Neutrophil (primary cell): ENCODE measurements around the gene ADAMTSL3.

Source experiments
- H3K27ac ChIP-seq: fragments of 200-600 bp; sonication (generic); 2 replicates; pipeline ENCODE4 v1.5.1; 2016; ENCODE audit warnings: mild to moderate bottlenecking, moderate library complexity
- H3K27me3 ChIP-seq: fragments of 200-600 bp; sonication (generic); 2 replicates; pipeline ENCODE4 v1.6.0; 2016; ENCODE audit warnings: mild to moderate bottlenecking
- H3K36me3 ChIP-seq: fragments of 200-600 bp; sonication (generic); 2 replicates; pipeline ENCODE4 v1.5.1; 2017
- H3K4me1 ChIP-seq, 2 experiments: fragments of 200-600 bp in 1 of 2; sonication (generic) in 1 of 2; 1 replicate in 1 of 2; 2 replicates in 1 of 2; pipeline versions ENCODE4 v1.5.1 to v1.6.1; 2013 to 2016; ENCODE audit warnings: low read depth in 1 of 2, low read length in 1 of 2, mild to moderate bottlenecking in 1 of 2, moderate library complexity in 1 of 2; ENCODE audit not compliant: control insufficient read depth in 1 of 2, insufficient read depth in 1 of 2
- H3K4me3 ChIP-seq, 2 experiments: fragments of 200-600 bp in 1 of 2; sonication (generic) in 1 of 2; 1 replicate in 1 of 2; 2 replicates in 1 of 2; pipeline ENCODE4 v1.5.1; 2013 to 2016; ENCODE audit warnings: low read depth in 1 of 2, low read length in 1 of 2, mild to moderate bottlenecking in 1 of 2, moderate library complexity in 1 of 2
- H3K9me3 ChIP-seq: fragments of 200-600 bp; sonication (generic); 2 replicates; pipeline ENCODE4 v1.5.1; 2016
- TF ChIP-seq, protein P1 (sequence below): fragments of 200-600 bp; sonication (generic); IDR thresholded peaks from 2 replicates; pipeline ENCODE4 v1.5.1; 2016; ENCODE audit warnings: antibody characterized with exemption

ADAMTSL3 gene, protein sequence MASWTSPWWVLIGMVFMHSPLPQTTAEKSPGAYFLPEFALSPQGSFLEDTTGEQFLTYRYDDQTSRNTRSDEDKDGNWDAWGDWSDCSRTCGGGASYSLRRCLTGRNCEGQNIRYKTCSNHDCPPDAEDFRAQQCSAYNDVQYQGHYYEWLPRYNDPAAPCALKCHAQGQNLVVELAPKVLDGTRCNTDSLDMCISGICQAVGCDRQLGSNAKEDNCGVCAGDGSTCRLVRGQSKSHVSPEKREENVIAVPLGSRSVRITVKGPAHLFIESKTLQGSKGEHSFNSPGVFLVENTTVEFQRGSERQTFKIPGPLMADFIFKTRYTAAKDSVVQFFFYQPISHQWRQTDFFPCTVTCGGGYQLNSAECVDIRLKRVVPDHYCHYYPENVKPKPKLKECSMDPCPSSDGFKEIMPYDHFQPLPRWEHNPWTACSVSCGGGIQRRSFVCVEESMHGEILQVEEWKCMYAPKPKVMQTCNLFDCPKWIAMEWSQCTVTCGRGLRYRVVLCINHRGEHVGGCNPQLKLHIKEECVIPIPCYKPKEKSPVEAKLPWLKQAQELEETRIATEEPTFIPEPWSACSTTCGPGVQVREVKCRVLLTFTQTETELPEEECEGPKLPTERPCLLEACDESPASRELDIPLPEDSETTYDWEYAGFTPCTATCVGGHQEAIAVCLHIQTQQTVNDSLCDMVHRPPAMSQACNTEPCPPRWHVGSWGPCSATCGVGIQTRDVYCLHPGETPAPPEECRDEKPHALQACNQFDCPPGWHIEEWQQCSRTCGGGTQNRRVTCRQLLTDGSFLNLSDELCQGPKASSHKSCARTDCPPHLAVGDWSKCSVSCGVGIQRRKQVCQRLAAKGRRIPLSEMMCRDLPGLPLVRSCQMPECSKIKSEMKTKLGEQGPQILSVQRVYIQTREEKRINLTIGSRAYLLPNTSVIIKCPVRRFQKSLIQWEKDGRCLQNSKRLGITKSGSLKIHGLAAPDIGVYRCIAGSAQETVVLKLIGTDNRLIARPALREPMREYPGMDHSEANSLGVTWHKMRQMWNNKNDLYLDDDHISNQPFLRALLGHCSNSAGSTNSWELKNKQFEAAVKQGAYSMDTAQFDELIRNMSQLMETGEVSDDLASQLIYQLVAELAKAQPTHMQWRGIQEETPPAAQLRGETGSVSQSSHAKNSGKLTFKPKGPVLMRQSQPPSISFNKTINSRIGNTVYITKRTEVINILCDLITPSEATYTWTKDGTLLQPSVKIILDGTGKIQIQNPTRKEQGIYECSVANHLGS (N-terminal part only)

DNA sequence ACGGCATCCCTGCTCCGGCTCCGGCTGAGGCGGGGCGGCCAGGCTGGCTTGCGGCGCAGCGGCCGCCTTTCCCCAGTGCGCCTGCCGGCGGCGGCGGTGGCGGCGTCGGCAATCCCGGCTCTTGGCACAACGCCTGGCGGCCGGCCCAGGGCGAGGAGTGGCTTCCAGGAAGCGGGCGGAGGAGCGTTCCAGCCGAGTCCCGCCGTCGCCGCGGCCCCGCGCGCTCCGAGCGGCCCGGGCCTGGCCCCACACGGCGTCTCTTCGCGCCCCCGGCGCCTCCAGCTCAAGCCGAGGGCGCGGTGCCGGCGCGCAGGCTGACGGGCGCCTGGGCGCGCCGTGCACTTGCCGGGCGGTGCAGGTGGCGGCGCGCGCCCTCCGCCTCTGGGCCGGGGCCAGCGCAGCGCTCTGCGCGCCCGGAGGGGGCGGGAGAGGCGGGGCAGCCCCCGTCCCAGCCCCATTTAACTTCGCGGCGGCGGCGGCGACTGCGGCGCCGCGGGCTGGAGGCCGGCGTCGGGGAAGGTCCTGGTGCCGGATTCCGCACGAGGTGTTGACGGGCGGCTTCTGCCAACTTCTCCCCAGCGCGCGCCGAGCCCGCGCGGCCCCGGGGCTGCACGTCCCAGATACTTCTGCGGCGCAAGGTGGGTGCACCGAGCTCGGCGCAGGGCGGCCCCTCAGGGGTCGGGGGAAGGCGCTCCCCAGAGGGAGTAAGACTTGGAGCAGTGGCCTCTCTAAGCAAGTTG, at the start of gene ADAMTSL3:
Gene ADAMTSL3 (plus strand): TSS at position 485 of the 740 bp plus-strand sequence. CDS start 1,639 bp downstream, outside the sequence.
- Histone ChIP-seq H3K4me3 (no peak within 1 kb of the TSS), H3K9me3 (no peaks in the 10 kb centered on the region), H3K36me3 (no peaks in the 10 kb centered on the region), H3K27me3 (peaks cover 71% of the 10 kb centered on the region), H3K4me1 (no peaks in the 10 kb centered on the region), H3K27ac (no peak within 1 kb of the TSS)
- TF ChIP-seq, protein P1, sequence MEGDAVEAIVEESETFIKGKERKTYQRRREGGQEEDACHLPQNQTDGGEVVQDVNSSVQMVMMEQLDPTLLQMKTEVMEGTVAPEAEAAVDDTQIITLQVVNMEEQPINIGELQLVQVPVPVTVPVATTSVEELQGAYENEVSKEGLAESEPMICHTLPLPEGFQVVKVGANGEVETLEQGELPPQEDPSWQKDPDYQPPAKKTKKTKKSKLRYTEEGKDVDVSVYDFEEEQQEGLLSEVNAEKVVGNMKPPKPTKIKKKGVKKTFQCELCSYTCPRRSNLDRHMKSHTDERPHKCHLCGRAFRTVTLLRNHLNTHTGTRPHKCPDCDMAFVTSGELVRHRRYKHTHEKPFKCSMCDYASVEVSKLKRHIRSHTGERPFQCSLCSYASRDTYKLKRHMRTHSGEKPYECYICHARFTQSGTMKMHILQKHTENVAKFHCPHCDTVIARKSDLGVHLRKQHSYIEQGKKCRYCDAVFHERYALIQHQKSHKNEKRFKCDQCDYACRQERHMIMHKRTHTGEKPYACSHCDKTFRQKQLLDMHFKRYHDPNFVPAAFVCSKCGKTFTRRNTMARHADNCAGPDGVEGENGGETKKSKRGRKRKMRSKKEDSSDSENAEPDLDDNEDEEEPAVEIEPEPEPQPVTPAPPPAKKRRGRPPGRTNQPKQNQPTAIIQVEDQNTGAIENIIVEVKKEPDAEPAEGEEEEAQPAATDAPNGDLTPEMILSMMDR: no peak

DNA sequence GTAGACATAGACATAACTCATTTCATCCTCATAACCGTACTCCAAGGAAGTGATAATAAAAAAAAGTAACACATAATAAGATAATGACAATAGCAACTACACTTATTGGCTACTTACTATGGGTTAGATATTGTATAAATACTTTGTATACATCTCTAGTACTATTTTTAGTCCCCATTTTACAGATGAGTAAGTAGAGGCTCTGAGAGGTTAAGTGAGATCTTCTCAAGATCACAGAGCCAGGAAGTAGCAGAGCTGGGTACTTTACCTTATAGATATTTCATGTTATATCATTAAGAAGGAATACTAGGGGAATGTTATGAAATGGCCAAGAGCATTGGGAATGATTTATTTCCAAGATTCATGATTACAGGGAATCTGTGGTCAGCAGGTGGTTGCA, 49.4 kb upstream of the ADAMTSL3 start:
- Histone ChIP-seq H3K36me3 (no peaks in the 10 kb centered on the region), H3K27ac (no peak overlapping the region), H3K9me3 (no peaks in the 10 kb centered on the region), H3K4me3 (no peak overlapping the region), H3K27me3 (no peaks in the 10 kb centered on the region), H3K4me1 (no peaks in the 10 kb centered on the region)
- TF ChIP-seq, protein P1: no peak

DNA sequence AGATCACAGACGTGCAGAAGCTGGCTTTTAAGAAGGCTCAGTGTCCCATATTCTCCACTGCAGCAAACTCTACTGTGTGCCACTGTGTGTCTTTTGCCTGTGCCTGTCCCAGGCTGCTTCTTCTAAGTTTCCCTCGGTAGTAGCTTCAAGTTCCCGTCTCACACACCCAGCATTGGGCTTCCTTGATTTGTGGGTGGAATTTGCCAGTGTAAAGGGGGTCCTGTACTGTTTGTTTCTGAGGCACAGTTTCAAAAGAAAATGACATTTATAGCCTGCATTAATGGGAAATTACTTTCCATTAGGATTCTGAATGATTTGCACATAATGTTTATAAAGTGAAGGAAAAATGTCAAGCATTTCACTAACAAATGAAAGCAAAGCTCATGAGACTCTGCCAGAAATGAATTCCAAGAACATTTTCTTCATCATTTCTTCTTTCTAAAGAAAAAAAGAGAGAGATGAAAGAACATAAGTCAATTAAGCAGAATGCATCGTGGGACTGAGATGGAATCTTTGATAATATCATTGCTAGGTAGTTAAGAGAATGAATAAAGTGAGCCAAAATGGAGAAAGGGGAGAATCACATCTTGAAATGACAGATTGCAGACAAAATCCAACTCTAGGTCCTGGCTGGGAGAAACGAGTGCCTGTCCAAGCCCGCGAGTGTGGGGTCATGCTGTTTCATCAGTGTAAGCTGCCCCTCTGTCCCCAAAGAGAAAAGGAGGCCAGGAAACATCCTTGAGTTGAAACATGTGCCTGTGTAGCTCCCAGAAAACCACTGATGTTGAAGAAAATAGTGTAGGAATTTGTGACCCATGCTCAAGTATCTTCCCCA, 48.6 kb upstream of the ADAMTSL3 start:
- Histone ChIP-seq H3K4me3 (no peak overlapping the region), H3K27ac (no peak overlapping the region)
- TF ChIP-seq, protein P1: no peak

DNA sequence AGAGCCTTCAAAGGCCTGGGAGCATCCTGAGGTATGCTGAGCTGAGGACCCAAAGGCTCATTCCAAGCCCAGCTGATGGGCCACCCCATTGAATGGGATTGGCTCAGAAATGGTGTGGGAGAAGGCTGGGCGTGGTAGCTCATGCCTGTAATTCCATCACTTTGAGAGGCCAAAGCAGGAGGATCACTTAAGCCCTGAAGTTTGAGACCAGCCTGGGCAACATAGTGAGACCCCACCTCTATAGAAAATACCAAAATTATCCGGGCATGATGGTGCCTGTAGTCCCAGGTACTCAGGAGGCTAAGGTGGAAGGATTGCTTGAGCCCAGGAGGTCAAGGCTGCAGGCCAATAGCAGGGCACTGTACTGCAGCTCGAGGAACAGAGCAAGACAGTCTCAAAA, 43.8 kb upstream of the ADAMTSL3 start:
- no peaks in the 10 kb centered on the region for H3K9me3 ChIP-seq
- no peaks in the 10 kb centered on the region for H3K36me3 ChIP-seq
- no peak overlapping the region for H3K27ac ChIP-seq
- H3K27me3 ChIP-seq: no peaks in the 10 kb centered on the region
- no peaks in the 10 kb centered on the region for H3K4me1 ChIP-seq
- TF ChIP-seq, protein P1: no peak
- no peak overlapping the region for H3K4me3 ChIP-seq

More for the DNA sequence above, 48.6 kb upstream of the ADAMTSL3 start:
- Histone ChIP-seq H3K27me3 (no peaks in the 10 kb centered on the region), H3K4me1 (no peaks in the 10 kb centered on the region), H3K36me3 (no peaks in the 10 kb centered on the region), H3K9me3 (no peaks in the 10 kb centered on the region)
